DOHH2 (cell line): ENCODE data around the gene IFNG.

Source experiments
- H3F3A ChIP-seq: fragments of 200-600 bp; sonication (generic), shearing (Covaris generic); 2 replicates; pipeline ENCODE4 v1.6.0; 2016; ENCODE audit warnings: antibody characterized with exemption, mild to moderate bottlenecking; ENCODE audit not compliant: control insufficient read depth, insufficient read depth
- H3K27ac ChIP-seq: fragments of 200-600 bp; sonication (generic); 2 replicates; pipeline ENCODE4 v1.5.1; 2014; ENCODE audit warnings: low read depth, mild to moderate bottlenecking, low read length, moderate library complexity
- H3K27me3 ChIP-seq: fragments of 200-600 bp; sonication (generic); 2 replicates; pipeline ENCODE4 v1.6.1; 2014; ENCODE audit warnings: mild to moderate bottlenecking, low read length, mixed read lengths; ENCODE audit not compliant: control insufficient read depth
- H3K36me3 ChIP-seq: fragments of 200-600 bp; sonication (generic); 2 replicates; pipeline ENCODE4 v1.6.1; 2014; ENCODE audit warnings: mild to moderate bottlenecking, low read length, moderate library complexity, mixed read lengths; ENCODE audit not compliant: control insufficient read depth
- H3K4me1 ChIP-seq: fragments of 200-600 bp; sonication (generic); 2 replicates; pipeline ENCODE4 v1.6.1; 2014; ENCODE audit warnings: mild to moderate bottlenecking, low read length, mixed read lengths; ENCODE audit not compliant: control insufficient read depth
- H3K4me2 ChIP-seq: fragments of 200-600 bp; sonication (generic); 2 replicates; pipeline ENCODE4 v1.6.0; 2014; ENCODE audit warnings: mild to moderate bottlenecking, low read length, moderate library complexity
- H3K4me3 ChIP-seq: fragments of 200-600 bp; sonication (generic); 2 replicates; pipeline ENCODE4 v1.5.1; 2014; ENCODE audit warnings: mild to moderate bottlenecking, low read length, mixed read lengths
- H3K79me2 ChIP-seq: fragments of 200-600 bp; sonication (generic); 2 replicates; pipeline ENCODE4 v1.6.1; 2014; ENCODE audit warnings: mild to moderate bottlenecking, low read length, mixed read lengths; ENCODE audit not compliant: control insufficient read depth
- H3K9me2 ChIP-seq: fragments of 200-600 bp; sonication (generic); replicated peaks from 2 replicates; pipeline ENCODE4 v1.6.1; 2014; ENCODE audit warnings: mild to moderate bottlenecking, low read length, mixed read lengths; ENCODE audit not compliant: control insufficient read depth
- H3K9me3 ChIP-seq: fragments of 200-600 bp; sonication (generic); 2 replicates; pipeline ENCODE4 v1.6.1; 2014; ENCODE audit warnings: antibody characterized with exemption, low read length, mixed read lengths; ENCODE audit not compliant: control insufficient read depth, insufficient read depth
- H4K20me1 ChIP-seq: fragments of 200-600 bp; sonication (generic); 2 replicates; pipeline ENCODE4 v1.6.0; 2014; ENCODE audit warnings: low read depth, mild to moderate bottlenecking, antibody characterized with exemption, low read length, moderate library complexity; ENCODE audit not compliant: control insufficient read depth, insufficient read depth
- CTCF ChIP-seq: fragments of 200-600 bp; sonication (generic); IDR thresholded peaks from one replicate; pipeline ENCODE4 v1.5.1; 2014; ENCODE audit warnings: antibody characterized with exemption, mild to moderate bottlenecking, low read depth, low read length; ENCODE audit not compliant: poor library complexity, severe bottlenecking
- EZH2phosphoT487 ChIP-seq: fragments of 200-600 bp; sonication (generic); IDR thresholded peaks from 2 replicates; pipeline ENCODE4 v1.6.1; 2017; ENCODE audit warnings: borderline replicate concordance, mild to moderate bottlenecking, antibody characterized with exemption, low read length, moderate library complexity, mixed read lengths

The IFNG gene

GRCh38 chr12:68106660-68107059 is 52.9 kb downstream of the IFNG start:
- no peaks in the 10 kb centered on the region for H3K4me1 ChIP-seq
- H3K9me3 ChIP-seq = no peaks in the 10 kb centered on the region
- no peaks in the 10 kb centered on the region for H3F3A ChIP-seq
- H4K20me1 ChIP-seq = no peaks in the 10 kb centered on the region
- H3K27me3 ChIP-seq = no peaks in the 10 kb centered on the region
- H3K4me2 ChIP-seq = no peak overlapping the region
- TF ChIP-seq CTCF (no peak), EZH2phosphoT487 (no peak)
- H3K27ac ChIP-seq = no peak overlapping the region
- H3K4me3 ChIP-seq = no peak overlapping the region
- no peaks in the 10 kb centered on the region for H3K9me2 ChIP-seq
- H3K36me3 ChIP-seq = no peaks in the 10 kb centered on the region
- H3K79me2 ChIP-seq = no peaks in the 10 kb centered on the region

GRCh38 chr12:68106160-68106559 is 53.4 kb downstream of the IFNG start:
- Histone ChIP-seq H3K36me3 (no peaks in the 10 kb centered on the region), H3F3A (no peaks in the 10 kb centered on the region), H3K9me2 (no peaks in the 10 kb centered on the region), H3K27ac (no peak overlapping the region), H3K4me3 (no peak overlapping the region), H4K20me1 (no peaks in the 10 kb centered on the region), H3K27me3 (no peaks in the 10 kb centered on the region), H3K4me1 (no peaks in the 10 kb centered on the region), H3K4me2 (no peak overlapping the region), H3K79me2 (no peaks in the 10 kb centered on the region), H3K9me3 (no peaks in the 10 kb centered on the region)
- no peak for TF ChIP-seq EZH2phosphoT487
- TF ChIP-seq CTCF = no peak
